CD4-positive, alpha-beta T cell treated with Interleukin-4 for 4 hours (primary cell): ENCODE data around the gene SSR2.

Experiments used
- DNase-seq: peaks from one replicate; pipeline ENCODE4 v3.0.0-alpha.2; 2020

Gene SSR2

DNA sequence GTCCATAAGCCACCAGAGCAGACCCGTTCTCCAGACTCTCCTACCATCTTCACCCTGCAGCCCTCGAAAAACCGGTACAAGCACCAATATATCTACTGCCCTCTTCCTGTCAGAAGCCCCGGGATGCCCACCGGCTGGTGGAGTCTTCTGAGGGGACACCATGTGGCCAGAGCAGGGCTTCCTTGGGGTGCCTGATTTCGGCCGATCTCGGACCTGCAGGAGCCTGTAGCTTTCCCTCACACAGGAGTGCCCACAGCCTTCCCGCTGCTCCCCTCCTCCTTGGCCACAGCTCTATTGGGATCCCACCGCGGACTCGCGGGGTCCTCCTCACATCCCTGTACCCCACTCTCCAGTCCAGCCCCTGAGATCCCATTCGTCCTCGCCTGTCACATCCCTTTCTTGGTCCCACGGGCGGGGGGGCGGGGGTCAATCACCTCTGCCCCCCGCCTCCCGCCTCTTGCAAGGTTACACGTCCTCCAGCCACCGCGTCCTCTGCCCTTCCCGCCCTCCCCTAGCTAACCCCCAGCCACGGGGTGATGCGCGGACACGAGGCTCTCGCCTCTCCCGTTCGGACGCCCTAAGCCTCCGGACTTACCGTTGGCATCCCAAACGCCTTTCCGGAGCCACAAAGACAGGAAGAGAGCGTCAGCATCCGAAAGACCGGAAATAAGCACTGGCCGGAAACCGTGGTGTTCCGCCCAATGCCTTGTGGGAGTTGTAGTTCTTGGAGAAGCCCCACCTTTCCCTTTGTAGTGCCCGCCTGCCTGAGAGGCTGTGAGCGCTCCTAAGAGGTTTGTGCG is at the start of gene SSR2:
Gene SSR2 (minus strand): TSS at position 659 of the 800 bp plus-strand sequence. CDS start 784 bp downstream, outside the sequence.
- DNase-seq, result peak; percentile 88

DNA sequence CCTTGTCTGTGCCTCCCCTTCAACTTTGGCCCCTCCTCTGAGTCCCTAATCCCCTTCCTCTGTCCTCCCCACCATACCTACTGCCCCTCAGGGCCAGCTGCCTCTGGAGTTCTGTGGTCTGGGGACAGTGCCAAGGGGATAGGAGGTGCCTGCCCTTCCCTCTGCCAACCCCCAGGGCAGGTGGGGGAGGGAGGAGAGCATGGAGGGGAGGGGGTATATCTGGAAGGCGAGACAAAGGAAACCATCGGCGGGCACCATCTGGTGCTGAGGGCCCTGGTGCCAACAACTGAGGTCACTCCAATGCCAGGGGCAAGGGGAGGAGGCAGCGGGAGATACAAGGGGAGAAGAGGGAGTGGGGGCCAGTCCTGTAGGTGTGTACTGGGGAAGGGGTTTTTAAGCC is 49.8 kb upstream of the SSR2 start:
- no peak for DNase-seq

- no peak for DNase-seq
These were observed 49.0 kb upstream of the SSR2 start for GRCh38 chr1:156069490-156070455.

GRCh38 chr1:156067262-156067661 is 46.5 kb upstream of the SSR2 start:
- no peak for DNase-seq

DNA sequence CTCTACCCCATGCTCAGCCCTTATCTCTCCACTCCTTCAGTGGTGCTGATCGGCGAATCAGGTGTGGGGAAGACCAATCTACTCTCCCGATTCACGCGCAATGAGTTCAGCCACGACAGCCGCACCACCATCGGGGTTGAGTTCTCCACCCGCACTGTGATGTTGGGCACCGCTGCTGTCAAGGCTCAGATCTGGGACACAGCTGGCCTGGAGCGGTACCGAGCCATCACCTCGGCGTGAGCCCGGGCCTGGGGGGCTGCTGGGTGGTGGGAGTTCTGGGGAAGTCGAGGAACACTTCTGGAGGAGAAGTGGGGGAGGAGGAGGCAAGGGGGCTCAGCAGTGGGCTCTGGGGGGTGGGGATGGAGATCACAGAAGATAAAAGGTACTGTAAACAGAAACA is 45.1 kb upstream of the SSR2 start:
- no peak for DNase-seq

DNA sequence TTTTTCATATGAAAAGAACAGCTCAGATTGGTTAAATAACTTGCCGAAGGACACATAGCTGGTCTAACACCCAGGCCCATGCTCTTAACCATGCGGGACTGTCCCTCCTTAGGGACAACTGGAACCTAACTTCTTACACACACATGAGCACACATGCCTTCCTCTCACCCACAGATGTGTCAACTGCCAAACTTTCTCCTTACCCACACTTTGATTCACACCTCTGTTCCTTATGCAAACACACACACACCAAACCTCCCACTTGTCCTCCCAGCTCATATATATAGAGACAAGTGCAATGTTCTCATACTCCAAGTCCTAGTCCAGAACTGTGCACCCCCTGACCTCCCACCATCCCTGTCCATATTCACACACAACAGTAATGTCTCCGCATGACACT is 44.5 kb upstream of the SSR2 start:
- DNase-seq, result no peak

DNA sequence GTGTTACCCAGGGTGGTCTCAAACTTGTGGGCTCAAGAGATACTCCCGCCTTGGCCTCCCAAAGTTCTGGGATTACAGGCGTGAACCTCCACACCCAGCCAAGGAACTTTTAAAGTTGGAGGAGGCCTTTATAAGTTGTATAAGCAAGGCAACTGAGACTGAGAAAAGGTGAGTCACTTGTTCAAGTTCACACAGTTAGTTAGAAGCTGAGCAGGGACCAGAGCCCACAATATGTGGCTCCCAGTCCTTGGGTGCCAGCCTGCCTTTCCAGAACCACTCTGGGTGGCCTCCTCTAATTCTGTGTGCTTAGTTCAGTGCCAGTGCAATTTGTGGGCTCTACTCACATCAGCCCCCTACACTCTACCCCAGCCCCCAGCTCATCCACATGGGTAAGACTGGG is 43.9 kb upstream of the SSR2 start:
- no peak for DNase-seq

DNA sequence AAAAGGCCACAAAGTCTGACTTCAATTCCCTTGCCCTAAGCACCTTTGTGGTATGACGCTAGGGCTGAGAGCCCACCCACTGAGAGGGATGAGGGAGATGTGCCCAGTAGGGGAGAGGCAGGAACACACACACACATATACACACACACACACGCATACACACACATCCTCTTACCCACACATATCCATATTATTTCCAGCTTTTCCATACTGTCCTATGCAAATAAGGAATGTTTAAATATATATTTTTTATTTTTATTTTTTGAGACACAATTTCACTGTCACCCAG is 43.2 kb upstream of the SSR2 start:
- DNase-seq, result no peak

DNA sequence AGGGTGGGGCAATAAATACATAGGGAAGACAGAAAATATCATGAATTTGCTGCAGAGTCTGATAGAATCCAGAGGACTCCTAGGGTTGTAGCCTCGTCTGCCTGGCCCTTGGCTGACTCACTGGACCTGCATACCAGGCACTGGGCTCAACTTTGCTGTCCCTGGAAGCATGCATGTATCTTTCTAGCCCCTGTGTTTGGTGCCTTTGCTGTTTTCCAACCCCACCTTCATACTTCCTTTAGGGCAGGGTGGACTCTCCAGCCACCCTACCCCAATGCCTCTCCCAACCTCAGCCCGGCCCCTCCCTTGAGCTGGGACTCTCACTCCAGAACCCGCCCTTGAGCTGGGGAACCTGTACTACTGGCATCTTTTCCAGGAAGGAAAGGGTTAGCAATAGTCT is 41.4 kb upstream of the SSR2 start:
- no peak for DNase-seq

GRCh38 chr1:156060937-156061636 is 40.3 kb upstream of the SSR2 start, which contains the start of gene RAB25:
Gene RAB25, plus strand, starts transcription at chr1:156061160. Its CDS starts 241 bp downstream, at chr1:156061401.
- DNase-seq, result no peak

- no peak for DNase-seq
These were observed 35.6 kb upstream of the SSR2 start for GRCh38 chr1:156056326-156056849.

- no peak for DNase-seq
These were observed 34.7 kb upstream of the SSR2 start for GRCh38 chr1:156055281-156056048.

- DNase-seq, result peak; percentile 94
These were observed 33.9 kb upstream of the SSR2 start, which contains the start of gene LAMTOR2 for GRCh38 chr1:156054500-156055280. Gene LAMTOR2, plus strand, starts transcription at chr1:156054782. Its CDS starts 108 bp downstream, at chr1:156054890.

DNA sequence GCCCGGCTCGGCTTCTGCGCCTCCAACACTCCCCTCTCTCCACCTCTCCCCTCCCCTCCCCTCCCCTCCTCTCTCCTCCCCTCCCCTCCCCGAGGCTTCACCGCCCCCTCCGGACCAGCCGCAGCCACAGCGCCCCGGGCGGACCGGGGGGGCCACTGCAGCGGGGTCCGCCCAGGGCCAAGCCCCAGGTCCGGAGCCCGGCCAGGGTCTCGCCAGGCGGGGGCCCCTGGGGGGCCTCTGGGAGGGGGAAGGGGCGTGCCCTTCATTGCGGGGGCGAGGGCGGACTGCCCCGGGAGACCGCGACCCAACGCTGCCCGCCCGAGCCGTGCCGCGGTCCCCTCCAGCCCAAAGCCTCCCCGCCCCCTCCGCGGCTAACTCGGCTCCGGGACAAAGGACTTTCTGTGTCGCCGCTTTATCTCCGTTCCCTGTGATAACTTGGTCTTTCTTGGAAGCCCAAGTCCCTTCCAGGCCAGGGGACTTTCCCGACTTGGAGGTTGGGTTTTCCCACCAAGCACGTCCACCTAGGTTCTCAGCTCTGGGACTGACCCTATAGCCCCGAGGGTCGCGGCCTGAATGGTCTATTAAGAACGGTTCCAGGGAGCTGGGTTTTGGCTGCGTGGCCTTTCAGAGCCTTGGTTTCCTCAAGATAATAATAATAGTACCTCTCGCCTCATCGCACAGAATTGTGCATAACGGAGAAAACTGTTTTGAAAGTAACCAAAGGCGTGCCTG is 33.2 kb upstream of the SSR2 start, which contains the start of gene UBQLN4:
Gene UBQLN4 (minus strand): TSS at position 31 of the 732 bp plus-strand sequence. CDS start 97 bp downstream, outside the sequence.
- peak; percentile 85 for DNase-seq

- DNase-seq, result peak; percentile 56
These were observed 32.4 kb upstream of the SSR2 start for GRCh38 chr1:156052862-156053767.

DNA sequence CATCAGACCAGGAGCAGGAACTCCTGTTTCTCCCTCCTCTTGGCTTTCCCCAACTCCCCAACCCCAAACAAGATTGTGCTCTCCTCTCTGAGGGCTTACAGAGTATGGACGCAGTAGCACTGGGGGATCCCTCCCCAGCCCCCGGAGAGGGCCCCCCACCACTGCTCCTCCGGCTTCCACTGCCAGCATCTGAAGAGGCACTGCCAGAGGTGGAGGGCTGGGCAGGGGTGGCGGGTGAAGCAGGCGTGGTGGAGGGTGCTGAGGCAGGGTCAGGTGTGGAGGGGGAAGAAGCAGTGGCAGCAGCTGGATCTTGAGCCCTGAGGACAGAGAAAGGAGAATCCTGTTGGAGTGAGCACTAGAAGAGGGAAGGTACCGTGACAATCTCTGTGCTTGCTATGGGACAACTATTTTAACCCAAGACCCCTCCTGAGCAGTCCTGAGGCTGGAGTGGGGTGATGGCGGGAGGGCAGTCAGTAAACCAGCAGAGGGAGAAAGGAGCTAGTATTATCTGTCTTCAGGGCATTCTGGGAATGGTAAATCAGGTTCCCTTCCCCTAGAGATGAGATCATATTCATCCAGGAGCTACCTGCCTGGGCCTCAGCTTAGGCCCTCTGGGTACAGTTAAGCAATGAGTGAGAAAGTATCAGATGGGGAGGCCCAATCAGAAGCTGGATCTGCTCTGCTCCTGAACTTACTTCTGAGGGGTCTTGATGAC is 30.4 kb upstream of the SSR2 start:
- DNase-seq, result no peak

DNA sequence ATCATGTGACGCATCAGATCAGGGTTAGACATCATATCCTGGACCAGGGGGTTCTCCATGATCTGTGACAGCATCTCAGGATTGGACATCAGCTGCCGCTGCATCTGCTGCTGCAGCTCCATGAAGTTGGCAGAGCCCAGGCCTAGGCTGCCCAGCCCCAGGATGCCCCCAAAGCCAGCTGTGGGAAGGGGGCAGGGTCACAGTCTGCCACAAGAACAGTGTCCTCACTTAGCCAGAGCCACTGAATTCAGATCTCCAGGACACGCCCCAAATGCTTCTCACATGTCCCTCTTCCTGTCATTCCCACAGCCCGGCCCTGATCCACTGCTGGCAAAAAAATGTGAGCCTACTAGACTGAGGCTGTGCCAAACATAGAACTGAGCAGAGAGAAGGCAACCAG is 29.6 kb upstream of the SSR2 start:
- DNase-seq, result no peak

- no peak for DNase-seq
These were observed 28.0 kb upstream of the SSR2 start for GRCh38 chr1:156048663-156049258.
